Measurements from ENCODE around the gene JDP2.

- TF ChIP-seq POLR2A (IDR thresholded peaks at IDR 0.05) (no peak), CTCF (IDR thresholded peaks at IDR 0.05) (no peak)
Observed at GRCh38 chr14:75492832-75493591, 65.2 kb downstream of the JDP2 start.
